Measurements from ENCODE around the gene DSCAML1. TPM values are rescaled to one million over a fixed set of nuclear protein-coding genes. Genes with fewer than 3 reads are reported as not detected.

The DSCAML1 gene
- total RNA-seq, 1 donor from 2014 or later = 0.16 TPM

GRCh38 chr11:117633186-117633754 is 163.7 kb downstream of the DSCAML1 start:
- DNase-seq (ENCODE audit: low read depth) (no peak), FAIRE-seq (no peak)
- H3K27ac Mint-ChIP-seq (ENCODE audit: unreplicated experiment) = no peak overlapping the region
- Histone ChIP-seq H3K79me2 (ENCODE audit: insufficient read depth, low read length) (no peaks in the 10 kb centered on the region), H3K36me3 (ENCODE audit: insufficient read depth, low read length) (no peaks in the 10 kb centered on the region), H3K4me1 (ENCODE audit: insufficient read depth, low read length) (no peaks in the 10 kb centered on the region), H3K9me3 (ENCODE audit: insufficient read depth, low read depth, low read length) (no peaks in the 10 kb centered on the region), H3K9ac (ENCODE audit: low read length) (no peak overlapping the region), H3K27me3 (ENCODE audit: insufficient read depth, low read length) (peaks cover 4% of the 10 kb centered on the region), H3K4me3 (ENCODE audit: insufficient read depth, low read depth, low read length) (no peak overlapping the region), H3K4me2 (ENCODE audit: low read length) (no peak overlapping the region), H4K20me1 (ENCODE audit: insufficient read depth, low read length) (no peaks in the 10 kb centered on the region), H3K27ac (ENCODE audit: low read depth, low read length) (no peak overlapping the region), H2AFZ (ENCODE audit: low read depth, low read length) (no peak overlapping the region)
- no peak overlapping the region for H3K4me3 Mint-ChIP-seq (ENCODE audit: unreplicated experiment)
- no peaks in the 10 kb centered on the region for H3K9me3 Mint-ChIP-seq (ENCODE audit: unreplicated experiment)
- H3K4me1 Mint-ChIP-seq (ENCODE audit: low read depth, unreplicated experiment) = no peaks in the 10 kb centered on the region
- H3K27me3 Mint-ChIP-seq (ENCODE audit: low read depth, unreplicated experiment) = peaks cover 69% of the 10 kb centered on the region
- no peak for TF ChIP-seq CTCF (IDR thresholded peaks at IDR 0.05; ENCODE audit: insufficient read depth, low read depth, low read length)
- no peak for TF ChIP-seq EZH2 (IDR thresholded peaks at IDR 0.05; ENCODE audit: insufficient read depth, low read length)
- H3K36me3 Mint-ChIP-seq (ENCODE audit: low read depth, unreplicated experiment) = no peaks in the 10 kb centered on the region

- DNase-seq (ENCODE audit: low read depth) (no peak), FAIRE-seq (no peak)
- Histone ChIP-seq H3K79me2 (ENCODE audit: insufficient read depth, low read length) (no peaks in the 10 kb centered on the region), H3K4me1 (ENCODE audit: insufficient read depth, low read length) (no peaks in the 10 kb centered on the region), H2AFZ (ENCODE audit: low read depth, low read length) (no peak overlapping the region), H3K36me3 (ENCODE audit: insufficient read depth, low read length) (no peaks in the 10 kb centered on the region), H3K27me3 (ENCODE audit: insufficient read depth, low read length) (peaks cover 4% of the 10 kb centered on the region), H3K9ac (ENCODE audit: low read length) (no peak overlapping the region), H3K9me3 (ENCODE audit: insufficient read depth, low read depth, low read length) (no peaks in the 10 kb centered on the region), H3K27ac (ENCODE audit: low read depth, low read length) (no peak overlapping the region), H3K4me2 (ENCODE audit: low read length) (no peak overlapping the region), H4K20me1 (ENCODE audit: insufficient read depth, low read length) (no peaks in the 10 kb centered on the region), H3K4me3 (ENCODE audit: insufficient read depth, low read depth, low read length) (no peak overlapping the region)
- H3K27me3 Mint-ChIP-seq (ENCODE audit: low read depth, unreplicated experiment) = peaks cover 73% of the 10 kb centered on the region
- H3K27ac Mint-ChIP-seq (ENCODE audit: unreplicated experiment) = no peak overlapping the region
- no peaks in the 10 kb centered on the region for H3K9me3 Mint-ChIP-seq (ENCODE audit: unreplicated experiment)
- no peak overlapping the region for H3K4me3 Mint-ChIP-seq (ENCODE audit: unreplicated experiment)
- no peaks in the 10 kb centered on the region for H3K36me3 Mint-ChIP-seq (ENCODE audit: low read depth, unreplicated experiment)
- no peaks in the 10 kb centered on the region for H3K4me1 Mint-ChIP-seq (ENCODE audit: low read depth, unreplicated experiment)
- TF ChIP-seq EZH2 (IDR thresholded peaks at IDR 0.05; ENCODE audit: insufficient read depth, low read length) = no peak
- no peak for TF ChIP-seq CTCF (IDR thresholded peaks at IDR 0.05; ENCODE audit: insufficient read depth, low read depth, low read length)
Observed at GRCh38 chr11:117632306-117632705, 164.7 kb downstream of the DSCAML1 start.

GRCh38 chr11:117631336-117632140 is 165.5 kb downstream of the DSCAML1 start:
- Histone ChIP-seq H3K9me3 (ENCODE audit: insufficient read depth, low read depth, low read length) (no peaks in the 10 kb centered on the region), H3K4me1 (ENCODE audit: insufficient read depth, low read length) (no peaks in the 10 kb centered on the region), H2AFZ (ENCODE audit: low read depth, low read length) (no peak overlapping the region), H3K79me2 (ENCODE audit: insufficient read depth, low read length) (no peaks in the 10 kb centered on the region), H4K20me1 (ENCODE audit: insufficient read depth, low read length) (no peaks in the 10 kb centered on the region), H3K27ac (ENCODE audit: low read depth, low read length) (no peak overlapping the region), H3K27me3 (ENCODE audit: insufficient read depth, low read length) (peaks cover 4% of the 10 kb centered on the region), H3K36me3 (ENCODE audit: insufficient read depth, low read length) (no peaks in the 10 kb centered on the region), H3K9ac (ENCODE audit: low read length) (no peak overlapping the region), H3K4me2 (ENCODE audit: low read length) (no peak overlapping the region), H3K4me3 (ENCODE audit: insufficient read depth, low read depth, low read length) (no peak overlapping the region)
- TF ChIP-seq CTCF (IDR thresholded peaks at IDR 0.05; ENCODE audit: insufficient read depth, low read depth, low read length) (no peak), EZH2 (IDR thresholded peaks at IDR 0.05; ENCODE audit: insufficient read depth, low read length) (no peak)
- Mint-ChIP-seq H3K27ac (ENCODE audit: unreplicated experiment) (no peak overlapping the region), H3K4me1 (ENCODE audit: low read depth, unreplicated experiment) (no peaks in the 10 kb centered on the region), H3K27me3 (ENCODE audit: low read depth, unreplicated experiment) (peaks cover 77% of the 10 kb centered on the region), H3K4me3 (ENCODE audit: unreplicated experiment) (no peak overlapping the region), H3K36me3 (ENCODE audit: low read depth, unreplicated experiment) (no peaks in the 10 kb centered on the region), H3K9me3 (ENCODE audit: unreplicated experiment) (no peaks in the 10 kb centered on the region)
- FAIRE-seq = no peak
- no peak for DNase-seq (ENCODE audit: low read depth)
